Ecto neural progenitor cell (in vitro differentiated cells): ENCODE results near the gene LRRC3.

Experiments
- DNase-seq: peaks from one replicate; pipeline ENCODE4 v3.0.0-alpha.2; 2018; ENCODE audit warnings: low spot score

Gene LRRC3

GRCh38 chr21:44438531-44439210 is 16.6 kb upstream of the LRRC3 start:
- no peak for DNase-seq

GRCh38 chr21:44439211-44439600 is 16.1 kb upstream of the LRRC3 start:
- no peak for DNase-seq

GRCh38 chr21:44440241-44441040 is 14.9 kb upstream of the LRRC3 start:
- no peak for DNase-seq

GRCh38 chr21:44441041-44441400 is 14.3 kb upstream of the LRRC3 start:
- DNase-seq, result no peak

- no peak for DNase-seq
These were observed 13.6 kb upstream of the LRRC3 start for GRCh38 chr21:44441581-44442265.

GRCh38 chr21:44442266-44443125 is 12.8 kb upstream of the LRRC3 start:
- DNase-seq, result no peak

- DNase-seq, result no peak
These were observed 11.9 kb upstream of the LRRC3 start for GRCh38 chr21:44443291-44443890.

- DNase-seq, result no peak
These were observed 11.4 kb upstream of the LRRC3 start for GRCh38 chr21:44443891-44444285.

GRCh38 chr21:44444286-44444931 is 10.9 kb upstream of the LRRC3 start:
- DNase-seq, result no peak

GRCh38 chr21:44445145-44445812 is 10.0 kb upstream of the LRRC3 start:
- DNase-seq, result no peak

GRCh38 chr21:44448651-44449131 is 6.6 kb upstream of the LRRC3 start:
- DNase-seq, result no peak

- DNase-seq, result no peak
These were observed 5.6 kb upstream of the LRRC3 start for GRCh38 chr21:44449473-44450363.

GRCh38 chr21:44450402-44450801 is 4.9 kb upstream of the LRRC3 start:
- DNase-seq, result no peak

GRCh38 chr21:44450999-44451398 is 4.3 kb upstream of the LRRC3 start:
- DNase-seq, result no peak

GRCh38 chr21:44453120-44453519 is 2.2 kb upstream of the LRRC3 start:
- no peak for DNase-seq

- no peak for DNase-seq
These were observed 1.3 kb upstream of the LRRC3 start for GRCh38 chr21:44454058-44454457.

- peak; percentile 70 for DNase-seq
These were observed 359 bp downstream of the LRRC3 start for GRCh38 chr21:44455524-44456213.

- no peak for DNase-seq
These were observed 1.1 kb downstream of the LRRC3 start for GRCh38 chr21:44456214-44456914.
